T-cell (primary cell): Measurements from ENCODE around the gene PLCXD3. TPM values are rescaled to one million over a fixed set of nuclear protein-coding genes. Genes with fewer than 3 reads are reported as not detected.
"Not testable (repeated sequence)": the region's sequence is repeated elsewhere in the genome, so short reads cannot be mapped to it uniquely, and the experiment has no call there.

ENCODE experiments used
- ATAC-seq, 4 experiments: fragments of 200-7000 bp in 3 of 4; fragments of 150-1000 bp in 1 of 4; cut with Tn5 transposase; replicated peaks in 1 of 4; 1 replicate in 3 of 4; 2 replicates in 1 of 4; pipeline ENCODE4 v1.10.0; 2021; ENCODE audit warnings: moderate library complexity in 3 of 4, mild to moderate bottlenecking in 2 of 4, moderate number of reproducible peaks in 1 of 4
- CTCF ChIA-PET, 2 donors: fragments of 300-600 bp; sonication (Branson Sonifier 250); formaldehyde crosslinking; loops; one replicate each; lab custom pipeline; 2022; ENCODE audit warnings: antibody characterized with exemption in 2 of 2; lab: Charles Lee
- POLR2A ChIA-PET, 2 donors: fragments of 300-600 bp; sonication (Branson Sonifier 250); formaldehyde crosslinking; loops; one replicate each; lab custom pipeline; 2022; ENCODE audit warnings: antibody characterized with exemption in 2 of 2; lab: Charles Lee
- DNase-seq, 35 experiments: peaks; one replicate each; pipeline versions ENCODE4 v3.0.0 to v3.0.0-alpha.2; 2013 to 2023
- H3K27ac ChIP-seq: one replicate; pipeline ENCODE4 v1.5.1; 2013; ENCODE audit warnings: low read length
- H3K27me3 ChIP-seq, 2 experiments: replicated peaks in 1 of 2; 1 replicate in 1 of 2; 2 replicates in 1 of 2; pipeline versions ENCODE4 v1.6.1 to v1.7.0; 2013; ENCODE audit warnings: low read length in 1 of 2, mixed read lengths in 1 of 2; ENCODE audit not compliant: control insufficient read depth in 2 of 2, insufficient read depth in 2 of 2; ENCODE audit errors: extremely low read depth in 1 of 2
- H3K36me3 ChIP-seq, 2 donors: 1 replicate in 1 of 2; 2 replicates in 1 of 2; pipeline versions ENCODE4 v1.6.1 to v1.7.0; 2013; ENCODE audit warnings: low read length in 1 of 2; ENCODE audit not compliant: control insufficient read depth in 2 of 2, insufficient read depth in 1 of 2; ENCODE audit errors: extremely low read depth in 1 of 2
- H3K4me1 ChIP-seq, 2 experiments: 1 replicate in 1 of 2; 2 replicates in 1 of 2; pipeline versions ENCODE4 v1.6.1 to v1.7.0; 2013; ENCODE audit warnings: low read length in 2 of 2, mixed read lengths in 1 of 2; ENCODE audit not compliant: insufficient read depth in 2 of 2, control insufficient read depth in 1 of 2; ENCODE audit errors: extremely low read depth in 1 of 2
- H3K4me3 ChIP-seq, 2 donors: 1 replicate in 1 of 2; 2 replicates in 1 of 2; pipeline versions ENCODE4 v1.5.1 to v1.7.0; 2013; ENCODE audit warnings: mild to moderate bottlenecking in 2 of 2, low read length in 1 of 2, moderate library complexity in 1 of 2; ENCODE audit not compliant: control insufficient read depth in 1 of 2; ENCODE audit errors: extremely low read depth in 1 of 2
- H3K9me3 ChIP-seq: 2 replicates; pipeline ENCODE4 v1.7.0; 2013
- H3K27ac Mint-ChIP-seq, 2 donors: one replicate each; pipeline ENCODE4 v1.8.0; 2020 to 2021; ENCODE audit warnings: mild to moderate bottlenecking in 2 of 2, mixed read lengths in 2 of 2
- H3K27me3 Mint-ChIP-seq, 2 donors: one replicate each; pipeline ENCODE4 v1.8.0; 2021 to 2022; ENCODE audit warnings: mixed read lengths in 2 of 2
- H3K36me3 Mint-ChIP-seq: one replicate; pipeline ENCODE4 v1.8.0; 2021; ENCODE audit warnings: mixed read lengths
- H3K4me1 Mint-ChIP-seq, 3 donors: one replicate each; pipeline ENCODE4 v1.8.0; 2020 to 2022; ENCODE audit warnings: mixed read lengths in 3 of 3, mild to moderate bottlenecking in 1 of 3
- H3K4me3 Mint-ChIP-seq, 3 donors: one replicate each; pipeline ENCODE4 v1.8.0; 2020 to 2022; ENCODE audit warnings: mild to moderate bottlenecking in 3 of 3, mixed read lengths in 3 of 3, moderate library complexity in 3 of 3
- H3K9me3 Mint-ChIP-seq, 3 donors: one replicate each; pipeline ENCODE4 v1.8.0; 2020 to 2022; ENCODE audit warnings: mixed read lengths in 3 of 3
- WGBS: methylation state at CpG from one replicate; pipeline ENCODE4 v1.1.5; 2013; ENCODE audit warnings: missing lambda C conversion rate; ENCODE audit not compliant: insufficient coverage; 5-methylcytosine and 5-hydroxymethylcytosine counted together
- total RNA-seq, 35 experiments: library from RNA in 6 of 35; stranded (reverse) in 6 of 35; fragments of 120-200 nt in 1 of 35; gene quantifications; one replicate each; pipeline versions ENCODE4 v1.2.1 to v1.2.4 and lab custom pipeline; 2013 to 2026

The PLCXD3 gene
- total RNA-seq, 5 donors from 2014 or later (not counting 1 experiment from before 2014, with no cell fraction given): 0.03 to 0.07 (median 0.06) TPM; not detected in 2

DNA sequence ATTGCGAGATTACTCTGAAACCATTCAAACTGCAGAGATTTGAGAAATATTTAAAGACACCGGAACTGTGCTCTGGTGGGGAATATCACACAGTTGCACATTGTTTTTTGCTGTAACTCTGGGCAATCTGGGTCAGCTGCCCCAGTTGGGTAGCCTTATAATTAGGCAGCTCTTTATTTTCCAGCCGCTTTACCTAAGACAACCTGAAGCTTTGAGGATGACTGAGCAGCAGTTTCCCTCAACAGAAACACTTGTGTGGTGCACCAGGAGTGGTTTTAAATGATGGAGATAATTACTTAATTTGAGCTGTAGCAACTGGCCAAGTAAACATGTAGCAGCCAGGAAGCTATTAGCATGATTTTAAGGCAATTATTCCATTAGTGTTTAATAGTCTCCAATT is 2.9 kb downstream of the PLCXD3 start:
- no peak for DNase-seq
- Histone ChIP-seq H3K9me3 (no peaks in the 10 kb centered on the region), H3K4me3 (no peak overlapping the region), H3K27ac (no peak overlapping the region), H3K36me3 (no peaks in the 10 kb centered on the region), H3K4me1 (no peaks in the 10 kb centered on the region), H3K27me3 (peaks cover 19 to 20% of the 10 kb centered on the region in 2 experiments)
- Mint-ChIP-seq H3K9me3 (peaks cover 0 to 4% (median 0%) of the 10 kb centered on the region in 3 donors), H3K27me3 (peaks cover 26 to 33% of the 10 kb centered on the region in 2 donors), H3K36me3 (no peaks in the 10 kb centered on the region), H3K27ac (no peak overlapping the region), H3K4me3 (no peak overlapping the region), H3K4me1 (peaks cover 0 to 2% (median 0%) of the 10 kb centered on the region in 3 donors)
- POLR2A ChIA-PET: no interaction called here
- 100% methylated on average over 1 of the region's 3 CpGs for WGBS
- CTCF ChIA-PET: no interaction called here
- no peak for ATAC-seq

DNA sequence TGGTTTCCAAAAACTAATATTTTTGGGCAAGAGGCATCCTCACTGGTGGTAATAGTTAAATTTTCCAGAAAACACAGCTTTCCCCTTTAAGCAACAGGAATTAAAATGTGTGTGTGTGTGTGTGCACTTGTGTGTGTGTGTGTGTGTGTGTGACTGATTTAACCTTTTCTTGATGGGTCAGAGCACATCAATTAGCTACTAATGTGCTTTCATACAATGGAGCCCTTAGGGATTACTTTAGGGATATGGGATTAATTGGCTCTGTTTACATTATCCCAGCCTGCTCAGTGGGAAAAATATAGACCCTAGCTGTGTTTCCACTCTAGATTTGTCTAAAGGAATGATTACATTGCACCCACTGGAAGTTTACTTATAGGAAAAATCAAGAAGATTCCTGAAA is 6.5 kb downstream of the PLCXD3 start:
- Histone ChIP-seq H3K4me1 (no peaks in the 10 kb centered on the region), H3K9me3 (no peaks in the 10 kb centered on the region), H3K27ac (no peak overlapping the region), H3K27me3 (peaks cover 1 to 3% of the 10 kb centered on the region in 2 experiments), H3K4me3 (no peak overlapping the region), H3K36me3 (no peaks in the 10 kb centered on the region)
- ATAC-seq: no peak
- DNase-seq: no peak
- Mint-ChIP-seq H3K4me3 (no peak overlapping the region), H3K9me3 (no peaks in the 10 kb centered on the region), H3K4me1 (no peaks in the 10 kb centered on the region), H3K27ac (no peak overlapping the region), H3K36me3 (no peaks in the 10 kb centered on the region), H3K27me3 (peaks cover 3 to 5% of the 10 kb centered on the region in 2 donors)
- CTCF ChIA-PET: no interaction called here
- POLR2A ChIA-PET: no interaction called here

DNA sequence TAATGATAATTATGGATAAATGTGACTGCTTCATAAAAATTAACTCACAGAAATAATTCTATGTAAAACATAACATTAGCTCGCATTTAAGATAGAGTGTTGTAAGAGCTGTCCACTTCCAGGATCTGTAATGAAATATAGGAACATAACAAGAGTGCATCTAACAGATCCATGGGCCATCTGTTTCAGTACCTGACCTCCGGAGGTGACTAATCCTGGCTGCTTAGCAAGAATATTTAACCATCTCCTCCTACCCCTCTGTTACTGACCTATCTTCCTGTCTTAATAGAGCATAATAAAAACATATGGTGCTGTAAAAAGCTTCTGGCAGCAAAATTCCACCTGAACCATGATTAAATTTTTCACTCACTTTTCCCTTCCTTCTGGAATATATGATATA is 7.1 kb downstream of the PLCXD3 start:
- Mint-ChIP-seq H3K27me3 (no peaks in the 10 kb centered on the region), H3K4me1 (no peaks in the 10 kb centered on the region), H3K9me3 (no peaks in the 10 kb centered on the region), H3K27ac (no peak overlapping the region), H3K36me3 (no peaks in the 10 kb centered on the region), H3K4me3 (no peak overlapping the region)
- no peak overlapping the region for H3K27ac ChIP-seq
- no peak for ATAC-seq
- WGBS: no CpG with 5 or more reads among the region's 2 CpGs
- no peak for DNase-seq
- no peak overlapping the region for H3K4me3 ChIP-seq
- no peaks in the 10 kb centered on the region for H3K36me3 ChIP-seq
- ChIA-PET CTCF (no interaction called here), POLR2A (no interaction called here)
- H3K4me1 ChIP-seq: no peaks in the 10 kb centered on the region
- no peaks in the 10 kb centered on the region for H3K27me3 ChIP-seq
- no peaks in the 10 kb centered on the region for H3K9me3 ChIP-seq

DNA sequence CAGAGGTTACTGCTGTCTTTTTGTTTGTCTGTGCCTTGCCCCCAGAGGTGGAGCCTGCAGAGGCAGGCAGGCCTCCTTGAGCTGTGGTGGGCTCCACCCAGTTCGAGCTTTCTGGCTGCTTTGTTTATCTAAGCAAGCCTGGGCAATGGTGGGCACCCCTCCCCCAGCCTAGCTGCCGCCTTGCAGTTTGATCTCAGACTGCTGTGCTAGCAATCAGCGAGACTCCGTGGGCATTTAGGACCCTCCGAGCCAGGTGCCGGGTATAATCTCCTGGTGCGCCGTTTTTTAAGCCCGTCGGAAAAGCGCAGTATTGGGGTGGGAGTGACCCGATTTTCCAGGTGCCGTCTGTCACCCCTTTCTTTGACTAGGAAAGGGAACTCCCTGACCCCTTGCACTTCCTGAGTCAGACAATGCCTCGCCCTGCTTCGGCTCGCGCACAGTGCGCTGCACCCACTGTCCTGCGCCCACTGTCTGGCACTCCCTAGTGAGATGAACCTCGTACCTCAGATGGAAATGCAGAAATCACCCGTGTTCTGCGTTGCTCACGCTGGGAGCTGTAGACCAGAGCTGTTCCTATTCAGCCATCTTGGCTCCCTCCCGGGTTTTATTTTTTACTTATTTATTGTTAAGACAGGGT is 16.8 kb downstream of the PLCXD3 start:
- ATAC-seq, H3K4me3 Mint-ChIP-seq, CTCF ChIA-PET, H3K36me3 ChIP-seq, H3K4me3 ChIP-seq, H3K27ac Mint-ChIP-seq, H3K9me3 ChIP-seq, H3K4me1 Mint-ChIP-seq, H3K36me3 Mint-ChIP-seq, H3K27me3 Mint-ChIP-seq, H3K27me3 ChIP-seq, H3K27ac ChIP-seq, DNase-seq, POLR2A ChIA-PET, H3K4me1 ChIP-seq: not testable (repeated sequence)
- peaks cover 4 to 12% (median 9%) of the 10 kb centered on the region in 3 donors for H3K9me3 Mint-ChIP-seq
- WGBS: 82% methylated on average over 15 of the region's 24 CpGs

DNA sequence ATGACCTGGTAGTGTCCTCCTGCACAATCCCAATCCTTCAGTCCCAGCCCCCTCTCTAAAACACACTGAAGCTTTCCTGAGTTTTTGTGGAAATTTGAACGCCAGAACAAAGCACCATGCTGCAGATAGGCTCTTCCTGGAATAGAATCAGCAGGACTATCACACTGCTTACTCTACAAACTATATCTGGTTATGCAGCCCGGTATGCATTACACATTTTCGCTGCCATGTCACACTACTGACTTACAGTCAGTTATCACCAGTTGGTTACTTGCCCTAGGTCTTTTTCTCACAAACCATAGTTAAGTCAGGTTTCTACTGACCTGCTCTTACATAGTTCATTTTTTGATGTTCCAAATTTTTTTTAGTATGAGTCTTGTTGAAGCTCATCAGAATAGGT is 24.9 kb downstream of the PLCXD3 start:
- Histone ChIP-seq H3K4me1 (no peaks in the 10 kb centered on the region), H3K4me3 (no peak overlapping the region), H3K36me3 (no peaks in the 10 kb centered on the region), H3K9me3 (no peaks in the 10 kb centered on the region), H3K27ac (no peak overlapping the region), H3K27me3 (no peaks in the 10 kb centered on the region)
- no peaks in the 10 kb centered on the region for H3K27me3 Mint-ChIP-seq
- no peaks in the 10 kb centered on the region for H3K4me1 Mint-ChIP-seq
- H3K9me3 Mint-ChIP-seq: peaks cover 2 to 7% (median 3%) of the 10 kb centered on the region in 3 donors
- ChIA-PET POLR2A (no interaction called here), CTCF (no interaction called here)
- no peak overlapping the region for H3K4me3 Mint-ChIP-seq
- ATAC-seq: no peak
- no peak for DNase-seq
- 54% methylated on average over 3 of the region's 3 CpGs for WGBS
- no peak overlapping the region for H3K27ac Mint-ChIP-seq
- H3K36me3 Mint-ChIP-seq: no peaks in the 10 kb centered on the region

DNA sequence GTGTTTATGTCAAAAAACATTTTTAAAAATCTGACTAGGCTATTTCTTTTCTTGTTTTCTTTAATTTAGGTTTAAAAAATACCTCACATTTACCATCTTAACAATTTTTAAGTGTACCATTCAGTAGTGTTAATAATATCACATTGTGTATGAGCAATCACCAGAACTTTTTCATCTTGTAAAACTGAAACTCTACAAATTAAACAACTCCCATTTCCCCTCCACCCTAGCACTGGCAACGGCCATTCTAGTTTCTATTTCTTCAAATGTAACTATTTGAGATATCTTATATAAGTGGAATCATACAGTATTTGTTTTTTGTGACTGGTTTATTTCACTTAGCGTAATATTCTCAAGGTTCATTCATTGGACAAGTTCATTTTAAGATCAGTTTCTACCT is 27.7 kb downstream of the PLCXD3 start:
- ChIA-PET CTCF (no interaction called here), POLR2A (no interaction called here)
- Mint-ChIP-seq H3K4me3 (no peak overlapping the region), H3K4me1 (no peaks in the 10 kb centered on the region), H3K27ac (no peak overlapping the region), H3K27me3 (no peaks in the 10 kb centered on the region), H3K36me3 (no peaks in the 10 kb centered on the region), H3K9me3 (peaks cover 2 to 10% (median 3%) of the 10 kb centered on the region in 3 donors)
- Histone ChIP-seq H3K36me3 (no peaks in the 10 kb centered on the region), H3K4me1 (no peaks in the 10 kb centered on the region), H3K4me3 (no peak overlapping the region), H3K27ac (no peak overlapping the region), H3K9me3 (no peaks in the 10 kb centered on the region), H3K27me3 (no peaks in the 10 kb centered on the region)
- DNase-seq (no peak), ATAC-seq (no peak)
- WGBS: no CpG with 5 or more reads among the region's 2 CpGs

DNA sequence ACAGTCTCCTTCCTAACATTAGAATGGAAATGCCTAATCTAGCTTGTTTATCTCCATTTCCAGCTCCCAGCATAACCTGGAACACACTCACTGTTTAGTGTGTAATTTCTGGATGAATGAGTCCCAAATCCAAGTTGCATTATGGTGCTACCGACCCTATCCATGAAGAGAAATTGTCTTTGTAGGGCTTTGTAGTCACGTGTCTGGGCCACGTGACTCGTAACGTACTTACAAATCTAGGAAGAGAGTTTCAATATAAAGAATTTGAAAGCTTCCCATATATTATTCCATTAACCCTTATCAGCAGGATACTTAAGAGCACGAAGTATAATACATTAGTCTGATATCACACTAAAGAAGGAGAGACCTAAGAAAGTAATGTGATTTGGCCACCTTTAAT is 28.2 kb downstream of the PLCXD3 start:
- H3K4me1 ChIP-seq: no peaks in the 10 kb centered on the region
- H3K4me1 Mint-ChIP-seq: no peaks in the 10 kb centered on the region
- CTCF ChIA-PET: no interaction called here
- POLR2A ChIA-PET: no interaction called here
- no peaks in the 10 kb centered on the region for H3K9me3 ChIP-seq
- DNase-seq: no peak
- H3K9me3 Mint-ChIP-seq: peaks cover 0 to 7% (median 2%) of the 10 kb centered on the region in 3 donors
- no peak overlapping the region for H3K27ac Mint-ChIP-seq
- no peak for ATAC-seq
- H3K36me3 ChIP-seq: no peaks in the 10 kb centered on the region
- WGBS: no CpG with 5 or more reads among the region's 6 CpGs
- H3K4me3 Mint-ChIP-seq: no peak overlapping the region
- no peak overlapping the region for H3K27ac ChIP-seq
- H3K4me3 ChIP-seq: no peak overlapping the region
- H3K27me3 ChIP-seq: no peaks in the 10 kb centered on the region
- no peaks in the 10 kb centered on the region for H3K27me3 Mint-ChIP-seq
- no peaks in the 10 kb centered on the region for H3K36me3 Mint-ChIP-seq
